Fibroblast of mammary gland (primary cell): ENCODE data around the gene ADAM10.
A peak's percentile ranks its signal among the peaks of the same experiment; 100 is the strongest.

ENCODE experiments used
- DNase-seq: peaks from one replicate; pipeline ENCODE4 v3.0.0-alpha.2; 2010; ENCODE audit warnings: low read depth
- H3K4me3 ChIP-seq: 2 replicates; pipeline ENCODE4 v1.5.1; 2011; ENCODE audit warnings: low read depth, mild to moderate bottlenecking, low read length, moderate library complexity; ENCODE audit not compliant: control insufficient read depth
- CTCF ChIP-seq: conservative IDR thresholded peaks from 2 replicates; pipeline ENCODE4 v1.5.1; 2011; ENCODE audit warnings: low read depth, low read length, inconsistent platforms; ENCODE audit not compliant: control insufficient read depth, insufficient read depth

Gene ADAM10

GRCh38 chr15:58749532-58750337, at the start of gene ADAM10:
ADAM10 (minus strand) TSS chr15:58749707; CDS start chr15:58749534, 173 bp downstream.
- peak within 1 kb of the TSS; percentile 76 for H3K4me3 ChIP-seq

GRCh38 chr15:58797505-58797904, 48.0 kb upstream of the ADAM10 start:
- DNase-seq, result no peak
- no peak overlapping the region for H3K4me3 ChIP-seq
- TF ChIP-seq CTCF, result no peak

More at GRCh38 chr15:58749532-58750337, at the start of gene ADAM10:
- no peak for TF ChIP-seq CTCF
- DNase-seq, result peak; percentile 98

GRCh38 chr15:58795825-58796224, 46.3 kb upstream of the ADAM10 start:
- DNase-seq, result no peak
- H3K4me3 ChIP-seq, result no peak overlapping the region
- no peak for TF ChIP-seq CTCF

GRCh38 chr15:58793862-58794261, 44.4 kb upstream of the ADAM10 start:
- TF ChIP-seq CTCF, result no peak
- no peak overlapping the region for H3K4me3 ChIP-seq
- no peak for DNase-seq

- no peak for DNase-seq
- no peak overlapping the region for H3K4me3 ChIP-seq
- no peak for TF ChIP-seq CTCF
Observed at GRCh38 chr15:58788056-58788710, 38.7 kb upstream of the ADAM10 start.

- TF ChIP-seq CTCF, result no peak
- H3K4me3 ChIP-seq, result no peak overlapping the region
- no peak for DNase-seq
Observed at GRCh38 chr15:58785355-58785754, 35.8 kb upstream of the ADAM10 start.
